K562 (cell line): ENCODE measurements around the gene SDC3. TPM values are rescaled to one million over a fixed set of nuclear protein-coding genes. Genes with fewer than 3 reads are reported as not detected.
A peak's percentile ranks its signal among the peaks of the same experiment; 100 is the strongest.

Experiments used
- ATAC-seq: fragments of 200-7000 bp; cut with Tn5 transposase; 3 replicates; pipeline ENCODE4 v1.9.1; 2020; ENCODE audit warnings: moderate library complexity
- BruUV-seq: library from RNA; stranded (reverse); fragments of 400-500 nt; replicated peaks from 2 replicates; lab custom pipeline; 2021; lab: Mats Ljungman, UMichigan
- CTCF ChIA-PET: fragments of 300-600 bp; formaldehyde crosslinking; extraction: SDS; loops from one replicate; lab custom pipeline; 2021; ENCODE audit warnings: low intra/inter-chr PET ratio; lab: Yijun Ruan, JAX
- POLR2A ChIA-PET: fragments of 300-600, 350-650 bp; sonication (Branson Sonifier 250); formaldehyde crosslinking; extraction: SDS; loops from one replicate; lab custom pipeline; 2021; ENCODE audit warnings: antibody characterized with exemption, inconsistent platforms; lab: Yijun Ruan, JAX
- DNase-seq, 4 experiments: peaks; one replicate each; pipeline versions ENCODE4 v3.0.0 to v3.0.0-alpha.2; 2011 to 2018; ENCODE audit warnings: low spot score in 3 of 4, mixed read lengths in 3 of 4; ENCODE audit errors: extremely low read depth in 1 of 4
- FAIRE-seq: peaks from 2 replicates; lab custom pipeline; 2011; peaks lifted over from hg19 to GRCh38; lab: Jason Lieb, UNC
- H2AFZ ChIP-seq: 2 replicates; pipeline ENCODE4 v1.6.0; 2011; ENCODE audit warnings: low read depth, low read length, control low read depth, inconsistent platforms
- H3K27ac ChIP-seq: fragments of 200-600 bp; 3 replicates; pipeline ENCODE4 v1.8.0; 2011; ENCODE audit warnings: low read depth, mild to moderate bottlenecking, control low read depth, inconsistent platforms, low read length, moderate library complexity, mixed read lengths; ENCODE audit errors: extremely low read depth
- H3K27me3 ChIP-seq, 2 experiments: fragments of 300-600 bp in 1 of 2; 2 replicates in 1 of 2; 3 replicates in 1 of 2; pipeline versions ENCODE4 v1.6.0 to v1.8.0; 2011; ENCODE audit warnings: inconsistent platforms in 2 of 2, low read length in 2 of 2, mild to moderate bottlenecking in 1 of 2, mixed read lengths in 1 of 2, moderate library complexity in 1 of 2; ENCODE audit not compliant: control insufficient read depth in 2 of 2, insufficient read depth in 2 of 2
- H3K36me3 ChIP-seq: fragments of 300-600 bp; 3 replicates; pipeline ENCODE4 v1.8.0; 2011; ENCODE audit warnings: mild to moderate bottlenecking, low read length, inconsistent platforms; ENCODE audit not compliant: control insufficient read depth, insufficient read depth
- H3K4me1 ChIP-seq, 2 experiments: fragments of 200-600 bp in 1 of 2; replicated peaks in 1 of 2; 2 replicates in 1 of 2; 3 replicates in 1 of 2; pipeline versions ENCODE4 v1.5.1 to v1.8.0; 2011; ENCODE audit warnings: inconsistent platforms in 2 of 2, low read length in 2 of 2, mild to moderate bottlenecking in 1 of 2, mixed read lengths in 1 of 2, moderate library complexity in 1 of 2; ENCODE audit not compliant: control insufficient read depth in 2 of 2, insufficient read depth in 2 of 2
- H3K4me2 ChIP-seq: 2 replicates; pipeline ENCODE4 v1.6.1; 2011; ENCODE audit warnings: low read length, control low read depth, inconsistent platforms, mixed read lengths; ENCODE audit not compliant: insufficient read depth
- H3K4me3 ChIP-seq: fragments of 200-600 bp; sonication (generic), shearing (Covaris generic); 2 replicates; pipeline ENCODE4 v1.5.1; 2016; ENCODE audit warnings: control low read depth, inconsistent platforms
- H3K79me2 ChIP-seq: fragments of 200-600 bp; 3 replicates; pipeline ENCODE4 v1.8.0; 2011; ENCODE audit warnings: low read length, inconsistent platforms; ENCODE audit not compliant: control insufficient read depth, insufficient read depth
- H3K9ac ChIP-seq, 2 experiments: 2 replicates each; pipeline versions ENCODE4 v1.6.0 to v1.6.1; 2011; ENCODE audit warnings: low read depth in 2 of 2, low read length in 2 of 2, control low read depth in 1 of 2, inconsistent platforms in 1 of 2, mild to moderate bottlenecking in 1 of 2, mixed read lengths in 1 of 2; ENCODE audit not compliant: insufficient read depth in 1 of 2
- H3K9me1 ChIP-seq: one replicate; pipeline ENCODE4 v1.6.0; 2011; ENCODE audit warnings: inconsistent platforms, mild to moderate bottlenecking, low read length, moderate library complexity; ENCODE audit not compliant: control insufficient read depth, insufficient read depth
- H3K9me3 ChIP-seq: replicated peaks from 2 replicates; pipeline ENCODE4 v1.5.1; 2011; ENCODE audit warnings: low read depth, low read length, inconsistent platforms; ENCODE audit not compliant: control insufficient read depth, insufficient read depth
- H4K20me1 ChIP-seq: replicated peaks from 2 replicates; pipeline ENCODE4 v1.6.1; 2011; ENCODE audit warnings: low read length, inconsistent platforms, mixed read lengths; ENCODE audit not compliant: control insufficient read depth, insufficient read depth
- CEBPG ChIP-seq, 3 experiments: fragments of 200-800 bp in 1 of 3; sonication (Bioruptor generic) in 1 of 3; sonication (generic) in 1 of 3; formaldehyde crosslinking in 1 of 3; IDR thresholded peaks in 2 of 3; conservative IDR thresholded peaks in 1 of 3; 2 replicates each; pipeline versions ENCODE4 v1.6.1 to v1.8.0; 2016 to 2022; ENCODE audit warnings: missing compliant biosample characterization in 2 of 3, missing genetic modification characterization in 2 of 3, mild to moderate bottlenecking in 1 of 3, missing genetic modification reagents in 1 of 3
- CHAMP1 ChIP-seq: fragments of 450-650 bp; IDR thresholded peaks from 2 replicates; pipeline ENCODE4 v1.6.1; 2016; ENCODE audit warnings: mild to moderate bottlenecking
- CSDE1 ChIP-seq, 2 experiments: fragments of 450-650 bp; IDR thresholded peaks; 2 replicates each; pipeline ENCODE4 v1.6.1; 2016; ENCODE audit warnings: mild to moderate bottlenecking in 1 of 2
- FOXO4 ChIP-seq: fragments of 450-650 bp; formaldehyde crosslinking; IDR thresholded peaks from 2 replicates; pipeline ENCODE4 v1.4.0; 2020; ENCODE audit warnings: mild to moderate bottlenecking, moderate library complexity
- HDAC8 ChIP-seq: fragments of 450-650 bp; IDR thresholded peaks from 2 replicates; pipeline ENCODE4 v1.6.1; 2016; ENCODE audit warnings: mild to moderate bottlenecking, missing genetic modification characterization, moderate library complexity, missing compliant biosample characterization
- HIVEP1 ChIP-seq: fragments of 250-450 bp; sonication (Bioruptor Pico); IDR thresholded peaks from 2 replicates; pipeline ENCODE4 v1.4.0; 2020; ENCODE audit warnings: mild to moderate bottlenecking
- JUN ChIP-seq, 2 experiments: sonication (generic) in 1 of 2; formaldehyde crosslinking in 1 of 2; IDR thresholded peaks; 2 replicates each; pipeline versions ENCODE4 v1.6.1 to v1.8.0; 2012 to 2022; ENCODE audit warnings: borderline replicate concordance in 2 of 2, mild to moderate bottlenecking in 2 of 2, improper control_type of control experiment in 1 of 2, low read depth in 1 of 2, low read length in 1 of 2, missing genetic modification reagents in 1 of 2
- RNF219 ChIP-seq: fragments of 250-450 bp; sonication (Bioruptor Pico); IDR thresholded peaks from 2 replicates; pipeline ENCODE4 v1.5.0; 2022; ENCODE audit warnings: mild to moderate bottlenecking
- SMAD2 ChIP-seq: fragments of 150-350 bp; IDR thresholded peaks from 2 replicates; pipeline ENCODE4 v1.6.1; 2014; ENCODE audit warnings: low read depth, mild to moderate bottlenecking, low read length
- VEZF1 ChIP-seq: fragments of 200-800 bp; sonication (Bioruptor generic); IDR thresholded peaks from 2 replicates; pipeline ENCODE4 v1.6.1; 2017; ENCODE audit warnings: missing genetic modification characterization, missing compliant biosample characterization
- ZNF143 ChIP-seq: sonication (generic); formaldehyde crosslinking; IDR thresholded peaks from 2 replicates; pipeline ENCODE4 v1.9.0; 2022; ENCODE audit warnings: mild to moderate bottlenecking, missing genetic modification reagents
- WGBS: fragments of 100-300 bp; shearing (Covaris generic); methylation state at CpG from one replicate; pipeline ENCODE4 v1.1.6; 2016; ENCODE audit warnings: low coverage, mixed read lengths; ENCODE audit not compliant: insufficient coverage; ENCODE audit errors: missing lambda C conversion rate; 5-methylcytosine and 5-hydroxymethylcytosine counted together
- in situ Hi-C: fragments of 300-500 bp; cut with MboI; formaldehyde crosslinking; loops from 4 replicates; pipeline ENCODE4 v1.15.0; 2018; ENCODE audit warnings: inconsistent platforms, mixed read lengths
- intact Hi-C: fragments of 100-400 bp; cut with micrococcal nuclease; formaldehyde crosslinking; loops from 2 replicates; pipeline ENCODE4 v1.14.2; 2022
- polyA plus RNA-seq, 8 experiments: library from polyadenylated mRNA; depleted of rRNA in 4 of 8; stranded (reverse) in 5 of 8; unstranded in 3 of 8; fragments of >200 nt; fragmentation: Nextera tagmentation in 2 of 8; fragmentation: Illumina TruSeq in 1 of 8; extraction: Ambion mirVana in 2 of 8; extraction: Trizol in 1 of 8; gene quantifications; 2 replicates each; pipeline versions ENCODE4 v1.2.1 to v1.2.3, GENCODE V29; 2011 to 2014; ENCODE audit warnings: inconsistent platforms in 1 of 8, missing spikeins in 1 of 8
- total RNA-seq, 7 experiments: library from RNA; depleted of rRNA in 6 of 7; stranded (reverse); fragments of >200 nt in 6 of 7; fragmentation: Illumina TruSeq in 2 of 7; extraction: Trizol in 2 of 7; gene quantifications; 2 replicates each; pipeline versions ENCODE4 v1.2.1 to v1.2.3, GENCODE V29; 2011 to 2021; ENCODE audit warnings: low replicate concordance in 1 of 7

The SDC3 gene
- total and polyA plus RNA-seq, 9 of the 15 experiments (the other 6 are each of a cell fraction or from before 2014, with no cell fraction given): 0.38 to 44.1 (median 12.1) TPM

- peaks cover 37 to 65% of the 10 kb centered on the region in 2 experiments for H3K4me1 ChIP-seq
- in situ Hi-C loops: no loop called here
- no peaks in the 10 kb centered on the region for H3K9me3 ChIP-seq
- ChIA-PET CTCF (no interaction called here), POLR2A (interaction anchor here (0.5 to 2.5 kb wide), 7 partner anchors 10 to 181 kb away, joined by 3 to 12 read pairs (median 3); no protein-coding TSS in a partner anchor)
- H4K20me1 ChIP-seq: peaks cover 15% of the 10 kb centered on the region
- H3K9me1 ChIP-seq: no peaks in the 10 kb centered on the region
- no peak overlapping the region for H2AFZ ChIP-seq
- H3K27ac ChIP-seq: no peak overlapping the region
- 82% methylated on average over 9 of the region's 9 CpGs for WGBS
- BruUV-seq: no TSS peak
- H3K9ac ChIP-seq: peak overlapping the region; percentile 54 to 65; a peak in 3 of 4 replicates
- peak overlapping the region; percentile 70 for H3K4me2 ChIP-seq
- ATAC-seq (no peak), FAIRE-seq (no peak), DNase-seq (no peak)
- H3K4me3 ChIP-seq: peak overlapping the region; percentile 47; the same call in 1 of the 2 replicates
- intact Hi-C loops: no loop called here
- H3K27me3 ChIP-seq: no peaks in the 10 kb centered on the region
- H3K36me3 ChIP-seq: no peaks in the 10 kb centered on the region
- peaks cover 19% of the 10 kb centered on the region for H3K79me2 ChIP-seq
- no peak for TF ChIP-seq JUN (IDR thresholded peaks at IDR 0.05; ENCODE audit: borderline replicate concordance, low read depth, low read length)
- TF ChIP-seq JUN (CRISPR knock-in tag; IDR thresholded peaks at IDR 0.05; ENCODE audit: borderline replicate concordance): 0 out of 2 replicates have a peak, but pooled peaks have one; percentile 63
- TF ChIP-seq VEZF1 (CRISPR knock-in tag): no peak
- no peak for TF ChIP-seq CSDE1 (IDR thresholded peaks at IDR 0.05)
- TF ChIP-seq FOXO4 (CRISPR knock-in tag): no peak
- no peak for TF ChIP-seq HIVEP1 (CRISPR knock-in tag)
- TF ChIP-seq CEBPG (CRISPR knock-in tag; IDR thresholded peaks at IDR 0.05): 0 out of 2 replicates have a peak, but pooled peaks have one; percentile 16
- TF ChIP-seq CEBPG (tag; conservative IDR thresholded peaks at IDR 0.05 in 1 of 2, IDR thresholded peaks at IDR 0.05 in 1 of 2): no peak
- TF ChIP-seq ZNF143 (CRISPR knock-in tag): peak; percentile 11; the same call in 1 of the 2 replicates
- TF ChIP-seq RNF219 (CRISPR knock-in tag): no peak
- no peak for TF ChIP-seq HDAC8 (tag)
- no peak for TF ChIP-seq SMAD2
- no peak for TF ChIP-seq CHAMP1
These were observed 1.7 kb downstream of the SDC3 start for GRCh38 chr1:30906631-30907441.
